SIG-M5 treated with dmso at 0.1 percent for 504 hours (cell line): Measurements from ENCODE around the gene SPHKAP.
"Not testable (repeated sequence)": the region's sequence is repeated elsewhere in the genome, so short reads cannot be mapped to it uniquely, and the experiment has no call there.

Source experiments
- DNase-seq: peaks from one replicate; lab custom pipeline; 2025; ENCODE audit not compliant: unreplicated experiment; lab: John Stamatoyannopoulos, UW

Gene SPHKAP

GRCh38 chr2:228094377-228094921 lies 87.0 kb downstream of the SPHKAP start:
- DNase-seq = no peak

DNA sequence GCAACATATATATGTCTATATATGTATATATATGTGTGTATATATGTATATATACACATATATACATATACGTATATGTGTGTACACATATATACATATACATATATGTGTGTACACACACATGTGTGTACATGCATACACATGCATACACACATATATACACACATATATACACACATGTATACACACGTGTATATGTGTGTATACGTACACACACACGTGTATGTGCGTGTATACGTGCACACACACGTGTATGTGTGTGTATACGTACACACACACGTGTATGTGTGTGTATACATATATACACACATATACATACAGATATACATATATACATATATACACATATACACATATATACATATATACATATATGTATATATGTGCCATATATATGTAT lies 89.4 kb downstream of the SPHKAP start:
- no peak for DNase-seq

DNA sequence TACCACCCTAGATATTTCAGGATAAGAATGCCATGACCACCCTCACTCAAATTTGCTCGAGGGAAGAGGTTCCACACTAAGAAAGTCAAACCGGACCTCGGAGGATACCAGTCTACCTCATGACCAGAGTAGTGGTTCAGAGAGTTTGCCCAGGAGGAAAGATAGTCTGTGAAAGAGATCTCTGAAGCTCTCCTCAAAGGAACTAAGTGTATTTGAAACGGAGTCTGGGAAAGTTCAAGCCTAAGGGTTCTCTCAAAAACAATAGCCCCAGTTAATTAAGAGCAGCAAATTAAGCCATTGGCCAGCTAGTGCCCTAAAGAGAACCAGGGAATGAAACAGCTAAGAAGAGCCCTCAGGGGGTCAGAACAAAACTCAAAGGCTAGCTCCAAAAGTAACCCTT lies 94.9 kb downstream of the SPHKAP start:
- no peak for DNase-seq

DNA sequence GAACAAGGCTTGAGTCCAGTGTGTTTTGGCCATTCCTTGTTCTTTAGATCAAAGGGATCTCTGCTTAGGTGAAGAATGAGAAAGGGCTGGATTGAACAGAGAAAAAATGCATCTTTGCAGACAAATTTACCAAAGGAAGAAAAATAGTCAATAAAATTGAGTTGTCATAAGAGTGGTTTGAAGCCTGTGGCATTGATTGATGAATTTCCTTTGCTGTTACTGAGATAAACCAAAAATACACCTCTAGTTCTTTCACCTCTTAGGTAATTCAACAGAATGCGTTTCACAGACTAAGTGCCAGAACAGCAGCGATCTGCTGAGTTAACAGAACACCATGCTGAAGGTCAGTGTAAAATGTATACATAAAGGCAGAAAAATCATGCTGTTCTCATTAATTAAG lies 96.8 kb downstream of the SPHKAP start:
- DNase-seq = no peak

DNA sequence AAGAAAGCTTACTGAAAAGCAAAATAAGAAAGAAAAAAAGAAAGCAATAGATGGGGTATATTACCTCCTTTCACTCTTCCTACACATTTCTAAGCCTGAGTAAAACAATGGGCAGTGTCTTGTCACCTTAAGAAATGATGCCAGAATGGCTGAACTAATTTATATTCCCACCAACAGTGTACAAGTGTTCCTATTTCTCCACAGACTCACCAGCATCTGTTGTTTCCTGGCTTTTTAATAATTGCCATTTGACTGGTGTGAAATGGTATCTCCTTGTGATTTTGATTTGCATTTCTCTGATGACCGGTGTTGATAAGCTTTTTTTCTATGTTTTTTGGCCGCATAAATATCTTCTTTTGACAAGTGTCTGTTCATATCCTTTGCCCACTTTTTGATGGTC lies 98.4 kb downstream of the SPHKAP start:
- no peak for DNase-seq

DNA sequence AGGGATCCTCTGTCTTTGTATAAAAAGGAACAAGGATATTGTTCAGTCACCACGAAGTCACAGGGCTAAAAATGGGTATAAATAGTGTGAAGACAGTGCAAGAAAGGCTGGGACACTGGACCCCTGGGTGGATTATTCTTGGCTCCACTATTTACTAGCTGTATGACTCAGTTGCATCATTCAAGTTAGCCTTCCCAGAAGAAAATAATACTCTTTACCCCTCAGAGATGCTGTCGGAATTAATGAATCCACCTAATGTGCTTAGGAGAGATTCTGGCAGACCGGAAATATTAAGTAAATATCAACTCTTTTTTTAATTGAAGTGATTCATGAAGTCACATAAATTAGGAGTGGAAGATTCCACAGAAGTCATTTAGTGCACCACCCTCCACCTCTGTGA lies 98.9 kb downstream of the SPHKAP start:
- no peak for DNase-seq

GRCh38 chr2:228079194-228079593 lies 102.3 kb downstream of the SPHKAP start:
- no peak for DNase-seq

GRCh38 chr2:228076695-228077094 lies 104.8 kb downstream of the SPHKAP start:
- DNase-seq = not testable (repeated sequence)

DNA sequence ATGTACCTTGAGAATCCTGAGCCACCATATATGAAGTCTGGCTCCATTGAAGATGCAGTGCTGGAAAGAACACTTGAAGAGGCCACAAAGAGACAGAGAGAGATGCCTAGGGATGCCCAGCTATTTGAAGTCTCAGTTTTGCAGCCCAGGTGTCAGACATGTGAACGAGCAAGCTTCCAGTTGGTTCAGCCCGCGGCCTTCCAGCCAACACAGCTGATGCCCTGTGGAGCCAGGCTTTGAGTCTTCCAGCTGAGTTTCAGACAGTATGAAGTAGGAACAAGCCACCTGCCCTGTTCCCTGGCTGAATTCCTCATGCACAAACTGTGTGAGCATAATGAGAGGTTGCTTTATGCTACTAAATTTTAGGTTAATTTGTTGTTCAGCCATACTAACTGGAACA lies 108.8 kb downstream of the SPHKAP start:
- no peak for DNase-seq

GRCh38 chr2:228067309-228067708 lies 114.2 kb downstream of the SPHKAP start:
- DNase-seq = no peak

GRCh38 chr2:228066126-228066798 lies 115.2 kb downstream of the SPHKAP start:
- DNase-seq = no peak

GRCh38 chr2:228065686-228066085 lies 115.8 kb downstream of the SPHKAP start:
- DNase-seq = no peak

- no peak for DNase-seq
These were observed 116.6 kb downstream of the SPHKAP start for GRCh38 chr2:228064796-228065315.

- no peak for DNase-seq
These were observed 117.5 kb downstream of the SPHKAP start for GRCh38 chr2:228064024-228064423.

GRCh38 chr2:228063558-228063957 lies 117.9 kb downstream of the SPHKAP start:
- no peak for DNase-seq

- DNase-seq = no peak
These were observed 121.8 kb downstream of the SPHKAP start for GRCh38 chr2:228059735-228060134.

GRCh38 chr2:228056293-228057097 lies 125.0 kb downstream of the SPHKAP start:
- DNase-seq = no peak

DNA sequence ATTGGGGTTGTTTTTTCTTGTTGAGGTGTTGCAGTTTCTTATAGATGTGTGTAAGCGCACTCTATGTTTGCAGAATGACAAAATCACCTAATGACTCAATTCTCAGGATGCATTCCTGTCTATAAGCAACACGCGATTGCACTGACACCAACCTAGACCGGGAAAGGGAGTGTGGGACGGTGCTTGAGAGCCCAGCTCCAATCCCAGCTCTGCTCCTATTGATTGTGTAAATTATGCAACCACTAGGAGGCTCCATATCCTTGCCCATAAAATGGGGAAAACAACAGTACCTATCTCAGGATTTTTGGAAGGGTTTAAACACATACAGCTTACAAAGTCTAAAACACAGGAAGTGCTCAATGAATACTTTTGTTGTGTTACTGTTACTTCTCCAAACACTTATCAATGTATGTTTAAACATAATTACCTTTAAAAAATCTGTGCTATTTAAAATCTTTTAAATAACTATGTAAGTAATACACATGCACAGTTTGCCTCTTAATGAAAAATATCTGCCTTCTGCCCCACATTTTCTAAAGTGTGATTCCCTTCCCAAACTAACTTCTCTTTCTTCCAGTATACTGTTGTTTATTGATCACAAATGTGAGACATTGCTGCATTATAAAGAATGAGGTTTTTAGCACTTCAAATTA lies 132.5 kb downstream of the SPHKAP start:
- DNase-seq = peak; percentile 17

- no peak for DNase-seq
These were observed 140.5 kb downstream of the SPHKAP start for GRCh38 chr2:228040995-228041394.

DNA sequence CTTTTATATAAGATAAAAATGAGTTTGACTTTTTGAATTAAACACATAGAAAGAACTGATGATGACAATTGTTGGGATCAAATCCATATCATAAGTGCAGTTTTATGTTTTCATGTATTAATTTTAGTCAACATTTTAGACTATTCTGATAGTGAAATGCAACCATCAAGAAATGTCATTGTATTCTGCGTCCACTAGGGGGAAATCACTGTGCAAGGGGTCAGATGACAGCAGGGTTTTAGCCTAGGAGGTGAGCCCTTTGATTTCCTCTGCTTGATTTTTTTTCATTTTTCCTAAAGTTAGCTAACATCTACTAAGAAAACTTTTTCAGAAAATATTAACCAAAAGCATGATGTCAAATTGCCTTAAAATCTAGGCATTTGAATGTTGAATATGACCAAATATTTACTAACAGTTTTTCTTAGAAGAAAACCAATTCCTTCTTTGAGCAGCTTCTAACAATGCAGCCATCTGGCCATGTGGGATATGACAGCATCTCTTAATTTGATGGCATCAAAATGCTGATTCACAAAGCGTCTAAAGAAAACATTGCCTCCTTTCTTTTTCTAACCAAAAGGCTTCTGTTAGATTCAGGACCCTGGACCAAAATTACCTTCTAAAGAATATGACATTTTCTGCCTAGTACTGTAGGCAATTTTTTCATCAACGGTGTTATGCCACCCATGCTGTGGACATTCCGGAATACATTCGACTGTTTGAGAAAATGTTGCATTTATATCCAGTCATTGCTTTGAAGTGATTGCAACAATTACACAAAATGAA lies 141.5 kb downstream of the SPHKAP start:
- DNase-seq = peak; percentile 52

DNA sequence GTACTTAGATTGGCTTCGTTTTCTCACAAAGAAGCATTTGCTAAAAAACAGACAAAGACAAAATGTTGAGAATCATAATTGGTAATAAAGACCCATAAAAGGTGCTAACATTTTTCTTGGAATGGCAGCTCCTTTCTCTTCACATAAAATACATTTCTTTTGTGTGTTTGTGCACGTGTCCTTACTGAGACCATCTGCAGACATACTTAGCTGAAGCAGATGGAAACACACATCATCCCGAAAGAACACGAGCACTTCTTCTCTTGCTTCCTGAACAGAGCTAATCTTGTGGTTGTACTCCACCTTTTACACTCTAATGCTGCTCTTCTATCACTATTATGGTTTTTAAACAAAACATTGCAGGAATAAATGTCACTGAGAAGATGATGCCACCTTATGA lies 142.5 kb downstream of the SPHKAP start:
- no peak for DNase-seq
